AG08395 (cell line): ENCODE measurements around the gene HOXC9.

Source experiments
- DNase-seq: peaks from one replicate; pipeline ENCODE4 v3.0.0; 2012; ENCODE audit warnings: mixed read lengths, low spot score

The HOXC9 gene

GRCh38 chr12:53988541-53989226, 11.3 kb upstream of the HOXC9 start:
- DNase-seq = no peak

DNA sequence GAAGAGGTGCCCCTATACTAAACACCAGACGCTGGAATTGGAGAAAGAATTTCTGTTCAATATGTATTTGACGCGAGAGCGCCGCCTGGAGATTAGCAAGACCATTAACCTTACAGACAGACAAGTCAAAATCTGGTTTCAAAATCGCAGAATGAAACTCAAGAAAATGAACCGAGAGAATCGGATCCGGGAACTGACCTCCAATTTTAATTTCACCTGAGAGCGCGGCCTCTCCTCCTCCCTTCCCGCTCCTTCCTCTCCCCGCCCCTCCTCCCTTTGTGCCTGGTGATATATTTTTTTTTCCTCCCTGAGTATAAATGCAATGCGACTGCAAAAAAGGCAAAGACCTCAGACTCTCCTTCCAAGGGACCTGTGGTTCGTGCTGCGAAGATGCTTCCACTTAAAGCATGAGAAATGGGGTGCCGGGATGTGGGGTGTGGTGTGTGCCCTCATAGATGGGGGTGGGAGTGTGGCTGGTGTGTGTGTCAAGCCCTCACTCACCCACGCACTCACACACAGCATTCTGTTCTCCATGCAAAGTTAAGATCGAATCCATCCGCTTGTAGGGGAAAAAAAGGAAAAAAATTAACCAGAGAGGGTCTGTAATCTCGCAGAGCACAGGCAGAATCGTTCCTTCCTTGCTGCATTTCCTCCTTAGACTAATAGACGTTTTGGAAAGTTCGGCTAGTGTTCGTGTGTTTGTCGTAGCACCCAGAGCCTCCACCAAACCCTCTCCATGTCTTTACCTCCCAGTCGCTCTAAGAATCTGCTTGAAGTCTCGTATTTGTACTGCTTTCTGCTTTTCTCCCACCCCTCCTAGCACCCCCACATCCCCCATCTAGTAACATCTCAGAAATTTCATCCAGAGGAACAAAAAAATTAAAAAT, 10.5 kb upstream of the HOXC9 start:
- DNase-seq = no peak

DNA sequence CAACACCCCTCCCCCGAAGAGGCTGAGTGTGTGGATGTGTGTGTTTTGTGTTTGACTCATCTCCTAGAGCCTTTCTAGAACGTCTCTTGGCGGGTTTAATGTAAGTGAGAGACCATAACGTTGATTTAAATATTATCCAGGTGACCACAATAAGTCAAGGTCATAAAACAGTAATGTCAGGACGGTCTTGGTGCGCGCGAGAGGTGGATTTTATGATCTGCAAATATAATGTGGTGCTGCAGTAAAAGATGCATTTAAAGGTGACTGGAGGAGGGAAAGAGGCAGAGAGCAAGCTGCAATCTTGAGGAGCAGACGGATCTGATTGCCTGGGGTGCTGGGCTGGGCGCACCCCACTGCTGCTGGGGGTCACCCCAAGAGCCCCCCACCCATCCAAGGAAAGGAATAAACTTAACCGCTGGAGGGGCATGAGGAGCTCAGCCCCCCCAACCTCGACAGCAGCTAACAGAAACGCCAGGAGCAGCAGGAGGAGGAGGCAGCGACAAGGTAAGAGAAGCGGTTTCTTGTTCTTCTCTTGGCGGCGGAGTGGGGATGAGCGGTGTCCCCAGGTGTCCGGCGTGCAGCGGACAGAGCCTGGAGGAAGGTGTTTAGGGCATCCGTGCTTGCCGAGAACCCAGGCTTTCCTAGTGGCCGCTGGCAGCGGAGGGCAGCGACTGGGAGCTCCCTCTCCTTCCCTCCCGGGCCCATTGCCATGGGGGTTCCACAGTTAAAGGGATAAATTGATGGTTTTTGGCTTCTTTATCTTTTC, 9.5 kb upstream of the HOXC9 start:
- no peak for DNase-seq

- DNase-seq = peak; percentile 79
Observed at GRCh38 chr12:53991077-53991460, 8.9 kb upstream of the HOXC9 start.

- DNase-seq = no peak
Observed at GRCh38 chr12:53992377-53992889, 7.5 kb upstream of the HOXC9 start.

- no peak for DNase-seq
Observed at GRCh38 chr12:53993162-53994008, 6.6 kb upstream of the HOXC9 start.

DNA sequence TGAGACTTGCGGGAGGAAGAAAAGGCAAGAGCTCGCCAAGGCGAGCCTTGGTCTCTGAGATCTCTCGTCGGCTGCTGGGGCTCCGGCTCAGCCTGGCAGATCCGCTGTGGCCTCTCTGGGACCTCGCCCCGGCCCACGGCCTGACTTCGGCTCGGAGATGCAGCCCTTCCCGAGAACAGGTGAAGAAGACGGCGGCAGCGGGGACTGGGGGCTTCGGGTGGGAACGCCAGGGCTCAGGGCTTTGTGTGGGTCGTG, 6.0 kb upstream of the HOXC9 start:
- no peak for DNase-seq

DNA sequence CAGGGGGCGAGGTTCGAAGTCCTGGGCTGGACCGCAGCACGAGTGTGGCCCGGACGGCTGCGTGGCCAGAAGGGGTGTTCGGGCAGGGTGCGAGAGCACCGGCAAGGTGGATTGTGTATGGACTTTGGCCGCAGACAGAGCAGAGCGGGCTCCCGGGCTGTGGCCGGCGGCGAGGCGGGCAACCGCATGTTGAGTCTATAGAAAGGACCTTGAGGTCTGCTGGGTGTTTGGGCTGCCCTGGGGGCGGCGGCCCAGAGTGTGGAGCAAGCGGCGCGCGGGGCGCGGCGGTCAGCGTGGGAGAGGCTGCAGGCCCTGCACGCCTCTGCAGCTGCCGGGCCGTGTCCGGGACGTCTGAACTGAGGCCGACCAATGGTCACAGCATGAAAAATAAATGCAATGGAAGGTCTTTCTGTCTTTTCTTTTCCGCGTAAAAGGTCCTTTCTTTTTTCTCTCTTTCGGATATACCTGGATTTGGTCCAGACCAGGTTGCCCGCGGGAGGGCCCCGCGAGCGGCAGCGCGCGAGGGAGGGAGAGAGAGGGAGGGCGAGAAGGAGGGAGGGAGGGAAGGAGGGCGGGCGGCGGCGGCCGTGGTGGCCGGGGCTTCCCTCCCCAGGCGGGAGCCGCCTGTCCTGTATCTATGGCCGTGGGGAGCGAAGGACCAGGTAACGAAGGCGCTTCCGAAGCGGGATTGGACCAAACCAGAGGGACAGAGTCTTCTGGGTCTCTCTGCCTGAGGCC, 5.5 kb upstream of the HOXC9 start:
- no peak for DNase-seq

DNA sequence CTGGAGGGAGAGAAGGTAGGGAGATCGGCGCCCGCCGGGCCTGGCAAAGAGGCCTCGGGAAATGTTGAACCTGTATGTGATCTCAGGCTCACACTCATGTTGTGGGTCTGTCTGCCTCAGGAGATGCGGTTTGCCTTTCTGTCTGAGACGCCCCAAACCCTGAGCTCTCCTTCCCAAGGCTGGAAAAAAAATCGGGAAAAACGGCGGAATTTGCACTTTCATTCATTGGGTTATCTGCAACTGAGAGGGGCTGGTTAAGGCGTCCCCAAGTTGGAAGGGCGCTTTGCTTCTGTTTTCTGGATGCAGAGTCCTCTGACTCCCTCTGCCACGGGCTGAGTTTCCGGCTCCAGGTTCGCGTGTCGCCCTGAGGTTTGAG, 5.0 kb upstream of the HOXC9 start:
- DNase-seq = no peak

GRCh38 chr12:53995378-53996239, 4.4 kb upstream of the HOXC9 start:
- peak; percentile 58 for DNase-seq

- DNase-seq = no peak
Observed at GRCh38 chr12:53996240-53997203, 3.4 kb upstream of the HOXC9 start.

DNA sequence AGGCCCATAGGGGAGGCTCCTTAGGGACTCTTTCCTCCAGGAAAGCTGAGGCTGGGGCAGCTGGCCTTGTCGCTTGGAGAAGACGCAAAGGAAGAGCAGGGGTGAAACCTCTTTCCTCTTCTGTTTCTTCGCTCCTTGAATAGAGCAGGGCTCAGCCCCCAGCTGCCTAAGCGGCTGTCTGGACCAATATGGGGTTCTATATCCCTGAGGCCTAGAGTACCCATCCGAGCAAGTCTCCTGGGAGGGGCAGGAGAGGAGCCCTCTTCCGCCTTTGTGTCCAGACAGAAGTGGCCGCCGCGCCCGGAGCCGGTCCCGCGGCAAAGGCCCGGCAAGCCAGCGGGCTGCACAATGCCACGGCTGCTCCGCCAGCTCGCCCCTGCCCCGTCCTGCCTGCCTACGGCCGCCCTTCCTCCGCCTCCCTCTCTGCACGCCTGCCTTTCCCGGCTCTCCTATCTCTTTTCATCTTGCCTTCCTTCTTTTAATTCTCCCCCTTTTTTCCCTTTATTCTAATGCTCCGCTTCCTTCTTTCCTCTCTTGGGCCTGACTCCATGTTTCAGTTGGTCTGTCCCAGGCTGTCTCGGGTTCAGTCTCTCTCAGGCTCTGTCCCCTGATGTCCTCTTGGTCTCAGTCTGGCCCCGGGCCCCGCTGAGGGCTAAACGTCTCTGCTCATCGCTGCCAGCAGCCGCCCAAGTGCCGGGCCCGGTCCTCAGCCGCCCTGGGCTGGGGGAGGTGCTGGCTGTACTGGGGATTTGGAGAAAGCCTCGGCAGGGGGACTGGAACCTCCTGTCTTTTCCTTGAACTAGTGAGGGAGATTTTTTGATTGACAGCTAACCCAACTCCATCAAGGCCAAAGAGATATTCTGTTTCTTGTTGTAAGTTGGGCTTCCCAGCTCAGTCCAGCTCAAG, 2.5 kb upstream of the HOXC9 start:
- DNase-seq = no peak

- DNase-seq = no peak
Observed at GRCh38 chr12:53998110-53998899, 1.7 kb upstream of the HOXC9 start.

GRCh38 chr12:53998900-53999236, 1.1 kb upstream of the HOXC9 start:
- DNase-seq = no peak

DNA sequence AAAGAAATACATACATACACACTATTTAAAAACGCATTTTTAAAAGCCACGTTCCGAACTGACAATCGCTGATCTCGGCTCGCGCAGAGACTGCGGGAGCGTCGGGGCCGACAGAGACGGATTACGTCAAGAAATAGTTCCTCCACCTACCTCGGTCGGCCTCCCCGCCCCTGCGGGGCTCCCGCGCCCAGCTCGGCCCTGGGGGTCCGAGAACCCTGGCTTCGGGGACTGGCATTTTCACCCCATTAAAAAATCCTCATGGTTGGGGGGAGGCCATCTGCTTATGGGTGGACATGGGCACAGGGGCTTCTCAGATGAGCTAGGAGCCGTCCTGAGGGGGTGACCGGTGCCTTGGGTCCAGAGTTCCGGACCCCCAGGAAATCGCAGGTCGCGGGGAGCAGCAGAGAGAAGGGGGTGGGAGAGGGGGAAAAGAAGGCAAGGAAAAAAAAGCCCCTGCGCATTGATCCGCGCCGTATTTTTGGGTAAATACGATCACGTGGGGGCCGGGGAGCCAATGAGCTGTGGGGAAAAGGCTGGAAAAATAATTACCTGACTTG, 324 bp upstream of the HOXC9 start:
- peak; percentile 72 for DNase-seq

DNA sequence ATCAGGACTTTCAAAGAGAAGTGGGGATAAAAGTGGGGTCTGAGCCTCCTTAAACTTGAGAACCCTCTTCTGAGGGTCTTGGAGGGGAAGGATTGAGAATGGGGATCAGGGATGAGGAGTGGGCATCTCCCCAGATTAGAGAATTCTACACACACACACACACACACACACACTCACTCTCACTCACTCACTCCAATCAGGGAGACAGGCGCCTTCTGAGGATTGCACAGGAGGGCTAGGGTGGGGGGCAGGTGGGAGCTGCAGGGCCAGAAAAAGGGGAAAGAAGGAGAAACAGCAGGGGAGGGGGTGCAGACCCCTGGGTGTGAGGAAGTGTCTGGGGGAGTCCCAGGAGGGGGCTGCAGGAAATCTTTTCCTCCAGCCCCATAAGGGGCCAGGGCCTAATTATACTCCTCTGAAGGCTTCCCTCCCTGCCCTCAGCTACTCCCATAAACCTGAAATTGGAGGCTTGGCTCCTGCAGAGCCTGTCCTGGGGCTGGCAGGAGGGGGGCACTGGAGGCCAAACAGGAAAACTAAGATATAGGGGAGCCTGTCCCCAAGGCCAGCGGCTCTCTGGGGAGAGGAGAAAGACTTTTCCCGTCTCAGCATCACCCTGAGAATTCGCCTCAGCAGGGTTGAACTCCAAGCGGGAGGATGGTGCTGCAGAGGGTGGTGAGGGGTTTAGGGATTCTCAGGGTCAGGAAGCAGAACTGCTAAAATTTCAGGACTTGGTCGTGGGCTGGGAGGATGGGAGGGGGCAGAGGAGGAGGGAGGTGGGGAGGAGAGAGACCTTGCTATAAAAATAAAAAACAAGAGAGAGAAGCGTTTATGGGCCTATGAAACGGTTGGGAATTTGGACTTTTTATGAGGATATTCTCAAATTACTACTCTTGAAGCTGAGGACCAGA, 1.6 kb downstream of the HOXC9 start:
- DNase-seq = no peak
